Vagina (tissue), 2 donors: ENCODE measurements around the gene SCYGR8. TPM values are rescaled to one million over a fixed set of nuclear protein-coding genes. Genes with fewer than 3 reads are reported as not detected.

Experiments
- DNase-seq, 2 donors: peaks; one replicate each; pipeline ENCODE4 v3.0.0-alpha.2; 2017; ENCODE audit errors: extremely low spot score in 2 of 2
- H3K27ac ChIP-seq: fragments of 200-600 bp; sonication (generic); one replicate; pipeline ENCODE4 v1.5.1; 2019
- H3K27me3 ChIP-seq: fragments of 200-600 bp; sonication (generic); one replicate; pipeline ENCODE4 v1.5.1; 2019
- H3K36me3 ChIP-seq, 2 donors: fragments of 200-600 bp; sonication (generic); one replicate each; pipeline ENCODE4 v1.5.1; 2017 to 2019
- H3K4me1 ChIP-seq: fragments of 200-600 bp; sonication (generic); one replicate; pipeline ENCODE4 v1.5.1; 2019
- H3K4me3 ChIP-seq, 2 donors: fragments of 200-600 bp; sonication (generic); 1 replicate in 1 of 2; 2 replicates in 1 of 2; pipeline ENCODE4 v1.5.1; 2016 to 2019
- H3K9me3 ChIP-seq: fragments of 200-600 bp; sonication (generic); one replicate; pipeline ENCODE4 v1.5.1; 2019
- POLR2A ChIP-seq, 2 donors: fragments of 450-650 bp; IDR thresholded peaks; one replicate each; pipeline ENCODE4 v1.6.1; 2017; ENCODE audit warnings: antibody characterized with exemption in 2 of 2, mild to moderate bottlenecking in 2 of 2, moderate library complexity in 2 of 2
- POLR2AphosphoS5 ChIP-seq, 2 donors: sonication (generic); formaldehyde crosslinking; IDR thresholded peaks; one replicate each; pipeline ENCODE4 v1.9.0; 2017; ENCODE audit warnings: antibody characterized with exemption in 2 of 2, mild to moderate bottlenecking in 2 of 2, low read depth in 1 of 2; ENCODE audit not compliant: insufficient read depth in 1 of 2
- intact Hi-C: fragments of 100-400 bp; cut with DNase I; formaldehyde crosslinking; loops from one replicate; pipeline ENCODE4 v1.15.1; 2023
- total RNA-seq: library from RNA; depleted of rRNA; stranded (reverse); fragments of >200 nt; gene quantifications from one replicate; pipeline ENCODE4 v1.2.3, GENCODE V29; 2016
- TF ChIP-seq, protein P1 (sequence below), 3 experiments: fragments of 450-650 bp in 2 of 3; fragments of 200-600 bp in 1 of 3; sonication (generic) in 1 of 3; IDR thresholded peaks; one replicate each; pipeline ENCODE4 v1.5.1; 2017 to 2019; ENCODE audit warnings: antibody characterized with exemption in 3 of 3, mild to moderate bottlenecking in 2 of 3, moderate library complexity in 2 of 3

The SCYGR8 gene
- total RNA-seq, 1 donor from 2014 or later, result not detected

DNA sequence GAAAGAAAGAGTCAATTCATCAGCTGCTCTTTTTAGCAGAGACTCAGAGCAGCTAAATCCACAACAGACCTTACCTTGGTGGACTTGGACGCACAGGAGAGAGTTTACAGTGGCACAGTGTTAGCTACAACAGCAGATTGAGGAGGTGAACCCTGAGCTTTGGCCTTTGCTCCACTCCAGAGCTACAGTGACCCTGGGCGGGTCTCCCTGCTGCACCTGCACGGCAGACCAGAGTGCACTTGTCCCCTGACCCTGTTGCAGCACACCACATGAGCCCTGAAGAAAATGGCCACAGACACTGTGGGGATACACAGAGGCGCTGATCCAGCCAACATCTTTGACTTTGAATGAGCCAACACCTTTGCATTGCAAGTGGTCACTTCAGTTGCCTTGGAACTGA lies 38.8 kb upstream of the SCYGR8 start:
- Histone ChIP-seq H3K4me3 (no peak overlapping the region), H3K27ac (no peak overlapping the region), H3K36me3 (no peaks in the 10 kb centered on the region), H3K27me3 (no peaks in the 10 kb centered on the region), H3K4me1 (no peaks in the 10 kb centered on the region), H3K9me3 (no peaks in the 10 kb centered on the region)
- peak in 1 of 2 donors; percentile 75 for DNase-seq
- intact Hi-C loops, result no loop called here
- TF ChIP-seq POLR2AphosphoS5 (IDR thresholded peaks at IDR 0.05; ENCODE audit: insufficient read depth in 1 of 2, low read depth in 1 of 2) (no peak), POLR2A (IDR thresholded peaks at IDR 0.05) (no peak)
- TF ChIP-seq, protein P1, sequence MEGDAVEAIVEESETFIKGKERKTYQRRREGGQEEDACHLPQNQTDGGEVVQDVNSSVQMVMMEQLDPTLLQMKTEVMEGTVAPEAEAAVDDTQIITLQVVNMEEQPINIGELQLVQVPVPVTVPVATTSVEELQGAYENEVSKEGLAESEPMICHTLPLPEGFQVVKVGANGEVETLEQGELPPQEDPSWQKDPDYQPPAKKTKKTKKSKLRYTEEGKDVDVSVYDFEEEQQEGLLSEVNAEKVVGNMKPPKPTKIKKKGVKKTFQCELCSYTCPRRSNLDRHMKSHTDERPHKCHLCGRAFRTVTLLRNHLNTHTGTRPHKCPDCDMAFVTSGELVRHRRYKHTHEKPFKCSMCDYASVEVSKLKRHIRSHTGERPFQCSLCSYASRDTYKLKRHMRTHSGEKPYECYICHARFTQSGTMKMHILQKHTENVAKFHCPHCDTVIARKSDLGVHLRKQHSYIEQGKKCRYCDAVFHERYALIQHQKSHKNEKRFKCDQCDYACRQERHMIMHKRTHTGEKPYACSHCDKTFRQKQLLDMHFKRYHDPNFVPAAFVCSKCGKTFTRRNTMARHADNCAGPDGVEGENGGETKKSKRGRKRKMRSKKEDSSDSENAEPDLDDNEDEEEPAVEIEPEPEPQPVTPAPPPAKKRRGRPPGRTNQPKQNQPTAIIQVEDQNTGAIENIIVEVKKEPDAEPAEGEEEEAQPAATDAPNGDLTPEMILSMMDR (IDR thresholded peaks at IDR 0.05), result no peak

DNA sequence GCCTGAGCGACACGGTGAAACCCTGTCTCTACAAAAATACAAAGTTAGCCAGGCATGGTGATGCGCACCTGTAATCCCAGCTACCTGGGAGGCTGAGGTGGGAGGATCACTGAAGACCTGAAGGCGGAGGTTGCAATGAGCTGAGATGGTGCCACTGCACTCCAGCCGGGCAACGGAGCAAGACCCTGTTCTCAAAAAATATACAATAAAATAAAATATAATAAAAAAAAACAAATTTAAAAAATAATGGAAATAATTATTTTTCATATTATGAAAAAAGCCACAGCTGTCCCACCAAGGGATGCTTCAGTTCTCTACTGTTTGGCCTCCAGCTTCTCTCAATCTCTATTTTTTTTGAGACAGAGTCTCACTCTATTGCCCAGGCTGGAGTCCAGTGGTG lies 38.3 kb upstream of the SCYGR8 start:
- no peak for DNase-seq
- Histone ChIP-seq H3K9me3 (no peaks in the 10 kb centered on the region), H3K27ac (no peak overlapping the region), H3K4me3 (no peak overlapping the region), H3K4me1 (no peaks in the 10 kb centered on the region), H3K36me3 (no peaks in the 10 kb centered on the region), H3K27me3 (no peaks in the 10 kb centered on the region)
- TF ChIP-seq, protein P1 (IDR thresholded peaks at IDR 0.05), result no peak
- TF ChIP-seq POLR2A (IDR thresholded peaks at IDR 0.05) (no peak), POLR2AphosphoS5 (IDR thresholded peaks at IDR 0.05; ENCODE audit: insufficient read depth in 1 of 2, low read depth in 1 of 2) (no peak)
- intact Hi-C loops, result no loop called here

DNA sequence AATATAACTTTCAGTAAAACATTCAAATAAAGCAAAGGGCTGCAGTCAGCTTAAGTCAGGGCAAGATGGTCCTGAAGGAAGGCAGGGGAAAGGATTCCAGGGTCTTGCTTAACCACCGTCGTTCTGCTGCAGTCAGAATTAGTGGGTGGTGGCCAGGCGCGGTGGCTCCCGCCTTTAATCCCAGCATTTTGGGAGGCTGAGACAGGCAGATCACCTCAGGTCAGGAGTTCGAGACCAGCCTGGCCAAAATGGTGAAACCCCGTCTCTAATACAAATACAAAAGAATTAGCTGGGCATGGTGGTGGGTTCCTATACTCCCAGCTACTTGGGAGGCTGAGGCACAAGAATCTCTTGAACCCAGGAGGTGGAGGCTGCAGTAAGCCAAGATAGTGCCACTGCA lies 34.7 kb upstream of the SCYGR8 start:
- Histone ChIP-seq H3K4me1 (no peaks in the 10 kb centered on the region), H3K36me3 (no peaks in the 10 kb centered on the region), H3K27me3 (no peaks in the 10 kb centered on the region), H3K4me3 (no peak overlapping the region), H3K27ac (no peak overlapping the region), H3K9me3 (no peaks in the 10 kb centered on the region)
- DNase-seq, result peak in 1 of 2 donors; percentile 60
- TF ChIP-seq, protein P1 (IDR thresholded peaks at IDR 0.05), result no peak
- TF ChIP-seq POLR2AphosphoS5 (IDR thresholded peaks at IDR 0.05; ENCODE audit: insufficient read depth in 1 of 2, low read depth in 1 of 2), result no peak
- no peak for TF ChIP-seq POLR2A (IDR thresholded peaks at IDR 0.05)
- intact Hi-C loops, result no loop called here

DNA sequence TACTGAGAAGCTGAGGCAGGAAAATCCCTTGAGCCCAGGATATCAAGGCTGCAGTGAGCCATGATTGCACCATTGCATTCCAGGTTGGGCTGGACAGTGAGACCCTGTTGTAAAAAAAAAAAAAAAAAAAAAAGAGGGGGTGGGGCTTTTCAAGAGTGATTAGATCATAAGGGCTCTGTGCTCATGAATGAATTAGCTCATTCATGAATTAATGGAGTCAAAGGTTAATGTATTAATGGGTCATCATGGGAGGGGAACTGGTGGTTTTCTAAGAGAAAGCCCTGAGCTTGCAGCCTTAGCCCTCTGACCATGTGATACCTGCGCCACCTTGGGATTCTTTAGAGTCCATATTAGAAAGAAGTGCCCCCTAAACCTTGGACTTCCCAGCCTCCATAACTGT lies 32.4 kb upstream of the SCYGR8 start:
- no peaks in the 10 kb centered on the region for H3K36me3 ChIP-seq
- H3K27ac ChIP-seq, result no peak overlapping the region
- no peaks in the 10 kb centered on the region for H3K9me3 ChIP-seq
- intact Hi-C loops, result no loop called here
- TF ChIP-seq POLR2AphosphoS5 (IDR thresholded peaks at IDR 0.05; ENCODE audit: insufficient read depth in 1 of 2, low read depth in 1 of 2) (no peak), POLR2A (IDR thresholded peaks at IDR 0.05) (no peak)
- TF ChIP-seq, protein P1 (IDR thresholded peaks at IDR 0.05), result no peak
- H3K27me3 ChIP-seq, result no peaks in the 10 kb centered on the region
- peaks cover 6% of the 10 kb centered on the region for H3K4me1 ChIP-seq
- no peak for DNase-seq
- no peak overlapping the region for H3K4me3 ChIP-seq

DNA sequence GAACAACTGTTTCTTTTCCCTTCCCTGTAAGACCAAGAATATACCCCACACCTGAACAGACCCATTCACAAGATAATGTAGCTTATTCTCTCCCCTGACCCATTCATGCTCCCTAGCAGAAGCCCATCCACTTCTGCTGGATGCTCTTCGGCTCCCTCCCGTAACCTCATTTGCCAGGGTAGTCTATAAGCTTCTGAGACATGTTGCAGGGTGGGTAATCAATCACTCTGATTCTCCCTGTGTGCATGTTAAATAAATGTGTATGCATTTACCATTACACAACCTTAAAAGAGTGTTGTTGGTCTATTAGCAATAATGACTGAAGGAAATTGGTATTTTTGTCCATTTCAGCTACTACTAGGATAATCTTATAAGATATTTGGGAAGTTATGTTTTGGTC lies 29.2 kb upstream of the SCYGR8 start:
- no peak for DNase-seq
- Histone ChIP-seq H3K4me3 (no peak overlapping the region), H3K4me1 (peaks cover 14% of the 10 kb centered on the region), H3K9me3 (no peaks in the 10 kb centered on the region), H3K27ac (no peak overlapping the region), H3K36me3 (no peaks in the 10 kb centered on the region), H3K27me3 (no peaks in the 10 kb centered on the region)
- intact Hi-C loops, result no loop called here
- TF ChIP-seq, protein P1 (IDR thresholded peaks at IDR 0.05), result no peak
- no peak for TF ChIP-seq POLR2AphosphoS5 (IDR thresholded peaks at IDR 0.05; ENCODE audit: insufficient read depth in 1 of 2, low read depth in 1 of 2)
- no peak for TF ChIP-seq POLR2A (IDR thresholded peaks at IDR 0.05)
